MM.1S (cell line): ENCODE data around the gene AKAP6.

ENCODE experiments used
- DNase-seq: peaks from one replicate; pipeline ENCODE4 v3.0.0-alpha.2; 2015
- H2AFZ ChIP-seq: fragments of 300-600 bp; sonication (generic); 2 replicates; pipeline ENCODE4 v1.6.0; 2016; ENCODE audit warnings: antibody characterized with exemption, low read length
- H3F3A ChIP-seq: fragments of 300-600 bp; sonication (generic); 2 replicates; pipeline ENCODE4 v1.6.1; 2016; ENCODE audit warnings: mild to moderate bottlenecking, antibody characterized with exemption, low read length, moderate library complexity, mixed read lengths; ENCODE audit not compliant: insufficient read depth
- H3K27ac ChIP-seq: fragments of 300-600 bp; sonication (generic); 2 replicates; pipeline ENCODE4 v1.5.1; 2016; ENCODE audit warnings: mild to moderate bottlenecking, low read length
- H3K27me3 ChIP-seq: fragments of 300-600 bp; sonication (generic); replicated peaks from 2 replicates; pipeline ENCODE4 v1.6.0; 2016; ENCODE audit warnings: low read length; ENCODE audit not compliant: insufficient read depth
- H3K36me3 ChIP-seq: fragments of 300-600 bp; sonication (generic); replicated peaks from 2 replicates; pipeline ENCODE4 v1.6.1; 2016; ENCODE audit warnings: mild to moderate bottlenecking, low read length, mixed read lengths; ENCODE audit not compliant: insufficient read depth
- H3K4me1 ChIP-seq: fragments of 300-600 bp; sonication (generic); 2 replicates; pipeline ENCODE4 v1.6.1; 2016; ENCODE audit warnings: low read length, mixed read lengths
- H3K4me2 ChIP-seq: fragments of 300-600 bp; sonication (generic); 2 replicates; pipeline ENCODE4 v1.6.0; 2016; ENCODE audit warnings: low read depth, low read length
- H3K4me3 ChIP-seq: fragments of 300-600 bp; sonication (generic); 2 replicates; pipeline ENCODE4 v1.5.1; 2016; ENCODE audit warnings: low read length, mixed read lengths
- H3K79me2 ChIP-seq: fragments of 300-600 bp; sonication (generic); 2 replicates; pipeline ENCODE4 v1.6.1; 2016; ENCODE audit warnings: mixed run types, low read length, mixed read lengths
- H3K9ac ChIP-seq: fragments of 300-600 bp; sonication (generic); 2 replicates; pipeline ENCODE4 v1.6.1; 2016; ENCODE audit warnings: low read length, mixed read lengths
- H3K9me2 ChIP-seq: fragments of 300-600 bp; sonication (generic); replicated peaks from 2 replicates; pipeline ENCODE4 v1.6.1; 2016; ENCODE audit warnings: mild to moderate bottlenecking, low read length, mixed read lengths; ENCODE audit not compliant: insufficient read depth
- H3K9me3 ChIP-seq: fragments of 300-600 bp; sonication (generic); replicated peaks from 2 replicates; pipeline ENCODE4 v1.6.1; 2016; ENCODE audit warnings: mild to moderate bottlenecking, low read length, mixed read lengths; ENCODE audit not compliant: insufficient read depth
- H4K20me1 ChIP-seq: fragments of 300-600 bp; sonication (generic); 2 replicates; pipeline ENCODE4 v1.6.1; 2016; ENCODE audit warnings: mild to moderate bottlenecking, low read length, moderate library complexity, mixed read lengths; ENCODE audit not compliant: insufficient read depth
- CTCF ChIP-seq: fragments of 300-600 bp; sonication (generic); IDR thresholded peaks from 2 replicates; pipeline ENCODE4 v1.5.1; 2016; ENCODE audit warnings: antibody characterized with exemption, low read length, mixed read lengths
- EZH2 ChIP-seq: fragments of 300-600 bp; sonication (generic); optimal IDR thresholded peaks from 2 replicates; pipeline ENCODE3; 2017; ENCODE audit warnings: low read depth, mild to moderate bottlenecking, antibody characterized with exemption, low read length, mixed read lengths
- EZH2phosphoT487 ChIP-seq: fragments of 300-600 bp; sonication (generic); IDR thresholded peaks from 2 replicates; pipeline ENCODE4 v1.6.1; 2018; ENCODE audit warnings: antibody characterized with exemption, low read length

AKAP6 gene

GRCh38 chr14:32629236-32629635, 300.1 kb downstream of the AKAP6 start:
- no peaks in the 10 kb centered on the region for H3F3A ChIP-seq
- no peaks in the 10 kb centered on the region for H3K9me3 ChIP-seq
- no peak overlapping the region for H3K27ac ChIP-seq
- no peaks in the 10 kb centered on the region for H3K79me2 ChIP-seq
- H3K9me2 ChIP-seq: no peaks in the 10 kb centered on the region
- H3K9ac ChIP-seq: no peak overlapping the region
- no peaks in the 10 kb centered on the region for H3K4me1 ChIP-seq
- no peak overlapping the region for H2AFZ ChIP-seq
- H3K4me2 ChIP-seq: no peak overlapping the region
- TF ChIP-seq EZH2phosphoT487 (no peak), CTCF (no peak), EZH2 (no peak)
- no peaks in the 10 kb centered on the region for H4K20me1 ChIP-seq
- DNase-seq: no peak
- no peaks in the 10 kb centered on the region for H3K27me3 ChIP-seq
- H3K36me3 ChIP-seq: no peaks in the 10 kb centered on the region
- H3K4me3 ChIP-seq: no peak overlapping the region

- Histone ChIP-seq H3K36me3 (no peaks in the 10 kb centered on the region), H3F3A (no peaks in the 10 kb centered on the region), H3K9ac (no peak overlapping the region), H3K79me2 (no peaks in the 10 kb centered on the region), H3K9me3 (no peaks in the 10 kb centered on the region), H4K20me1 (no peaks in the 10 kb centered on the region), H3K4me1 (no peaks in the 10 kb centered on the region), H3K9me2 (no peaks in the 10 kb centered on the region), H3K4me2 (no peak overlapping the region), H3K4me3 (no peak overlapping the region), H2AFZ (no peak overlapping the region), H3K27ac (no peak overlapping the region), H3K27me3 (no peaks in the 10 kb centered on the region)
- TF ChIP-seq EZH2: no peak
- no peak for TF ChIP-seq EZH2phosphoT487
- TF ChIP-seq CTCF: no peak
- DNase-seq: no peak
These were observed 301.6 kb downstream of the AKAP6 start for GRCh38 chr14:32630701-32631100.

GRCh38 chr14:32633224-32633859, 304.2 kb downstream of the AKAP6 start:
- Histone ChIP-seq H3F3A (no peaks in the 10 kb centered on the region), H3K4me1 (no peaks in the 10 kb centered on the region), H2AFZ (no peak overlapping the region), H3K27ac (no peak overlapping the region), H3K27me3 (no peaks in the 10 kb centered on the region), H3K79me2 (no peaks in the 10 kb centered on the region), H4K20me1 (no peaks in the 10 kb centered on the region), H3K9me3 (no peaks in the 10 kb centered on the region), H3K36me3 (no peaks in the 10 kb centered on the region), H3K4me3 (no peak overlapping the region), H3K9ac (no peak overlapping the region), H3K9me2 (no peaks in the 10 kb centered on the region), H3K4me2 (no peak overlapping the region)
- DNase-seq: no peak
- TF ChIP-seq EZH2phosphoT487 (no peak), EZH2 (no peak), CTCF (no peak)
